Measurements from ENCODE around the gene GBP6. TPM values are rescaled to one million over a fixed set of nuclear protein-coding genes. Genes with fewer than 3 reads are reported as not detected.
"Not testable (repeated sequence)": the region's sequence is repeated elsewhere in the genome, so short reads cannot be mapped to it uniquely, and the experiment has no call there.

GBP6 gene
- total RNA-seq, 2 experiments from 2014 or later, result 0.73 to 0.81 TPM

DNA sequence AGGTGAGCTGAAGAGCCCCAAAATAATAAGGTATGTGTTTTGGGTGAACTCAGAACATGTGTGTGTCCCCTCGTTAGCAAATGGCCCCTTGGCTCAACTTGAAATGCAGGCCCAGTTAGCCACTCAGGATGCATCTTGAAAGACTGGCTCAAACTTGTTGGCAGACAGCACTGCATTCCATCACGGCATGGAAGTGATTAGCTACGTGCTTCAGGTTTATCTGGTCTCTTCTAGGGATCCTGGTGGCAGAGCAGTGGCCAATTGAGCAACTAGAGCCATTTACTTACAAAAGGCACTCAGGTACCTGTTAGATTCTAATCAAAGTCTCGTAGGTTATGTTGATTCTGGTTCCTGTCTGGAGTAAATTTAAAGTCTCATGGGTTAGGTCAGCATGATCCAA is 65.8 kb downstream of the GBP6 start:
- H3K27ac Mint-ChIP-seq; POLR2A ChIA-PET; H3K4me3 Mint-ChIP-seq; intact Hi-C loops (cut with micrococcal nuclease); H3K27me3 Mint-ChIP-seq; H3K9me3 Mint-ChIP-seq; H3K36me3 Mint-ChIP-seq; DNase-seq: not testable (repeated sequence)
- H3K4me1 Mint-ChIP-seq (ENCODE audit: low read depth), result peaks cover 21% of the 10 kb centered on the region
- CTCF ChIA-PET, result interaction anchor here (0.6 kb wide), 1 partner anchor 135 kb away, joined by 3 read pairs; no protein-coding TSS in a partner anchor

GRCh38 chr1:89433421-89433820 is 69.6 kb downstream of the GBP6 start:
- Mint-ChIP-seq H3K36me3 (peaks cover 3% of the 10 kb centered on the region), H3K27me3 (peaks cover 5% of the 10 kb centered on the region), H3K4me1 (ENCODE audit: low read depth) (peaks cover 21% of the 10 kb centered on the region), H3K27ac (no peak overlapping the region), H3K4me3 (no peak overlapping the region), H3K9me3 (peaks cover 12% of the 10 kb centered on the region)
- intact Hi-C loops (cut with micrococcal nuclease), result no loop called here
- CTCF ChIA-PET, result interaction anchor here (1.5 to 1.8 kb wide), 3 partner anchors 31 to 434 kb away, joined by 3 to 7 read pairs (median 4); no protein-coding TSS in a partner anchor
- POLR2A ChIA-PET, result no interaction called here
- DNase-seq, result no peak

- Mint-ChIP-seq H3K4me1 (ENCODE audit: low read depth) (peaks cover 21% of the 10 kb centered on the region), H3K9me3 (peaks cover 20% of the 10 kb centered on the region)
- ChIA-PET POLR2A (interaction anchor here (1.0 to 1.2 kb wide), 3 partner anchors 17 to 388 kb away, joined by 3 to 7 read pairs (median 4); no protein-coding TSS in a partner anchor), CTCF (interaction anchor here (0.7 to 1.8 kb wide), 7 partner anchors 15 to 435 kb away, joined by 3 to 7 read pairs (median 4); no protein-coding TSS in a partner anchor)
- intact Hi-C loops (cut with micrococcal nuclease), result loop anchor here (1.0 kb wide), 4 partner anchors 17 to 393 kb away; no protein-coding TSS in a partner anchor
- DNase-seq, result peak; percentile 46
- not testable (repeated sequence) for H3K36me3 Mint-ChIP-seq, H3K4me3 Mint-ChIP-seq, H3K27me3 Mint-ChIP-seq, H3K27ac Mint-ChIP-seq
Observed at GRCh38 chr1:89434058-89434780, 70.4 kb downstream of the GBP6 start.

Other genes with a start within 250 kb of the GBP6 start
- 100 to 1,000 TPM; 396 to 403 TPM for gene GBP2, start 237.9 kb upstream of the GBP6 start, total RNA-seq
- not detected for gene GBP7, start 188.1 kb upstream of the GBP6 start, total RNA-seq
- 10 to 100 TPM; 26.5 to 29.9 TPM for gene GBP4, start 165.1 kb upstream of the GBP6 start, total RNA-seq
- gene GBP5, start 91.2 kb upstream of the GBP6 start, total RNA-seq, result 10 to 100 TPM; 95.1 to 95.7 TPM
- gene LRRC8B, start 160.8 kb downstream of the GBP6 start, total RNA-seq, result 10 to 100 TPM; 41.1 to 42.1 TPM